PC-3 (cell line): ENCODE results near the gene CPSF4. TPM values are rescaled to one million over a fixed set of nuclear protein-coding genes. Genes with fewer than 3 reads are reported as not detected.

Source experiments
- ATAC-seq: fragments of 200-7000 bp; cut with Tn5 transposase; 2 replicates; pipeline ENCODE4 v1.9.1; 2020; ENCODE audit warnings: mild to moderate bottlenecking, moderate library complexity
- BruUV-seq: library from RNA; stranded (reverse); fragments of 400-500 nt; replicated peaks from 2 replicates; lab custom pipeline; 2021; lab: Mats Ljungman, UMichigan
- CTCF ChIA-PET: fragments of 300-600 bp; sonication (Branson Sonifier 250); formaldehyde crosslinking; loops from one replicate; lab custom pipeline; 2022; ENCODE audit warnings: antibody characterized with exemption; lab: Charles Lee
- POLR2A ChIA-PET: fragments of 300-600 bp; sonication (Branson Sonifier 250); formaldehyde crosslinking; loops from one replicate; lab custom pipeline; 2022; ENCODE audit warnings: antibody characterized with exemption; ENCODE audit not compliant: unreplicated experiment; lab: Charles Lee
- DNase-seq: peaks from one replicate; pipeline ENCODE4 v3.0.0-alpha.2; 2015
- H2AFZ ChIP-seq: fragments of 300-600 bp; sonication (generic); 2 replicates; pipeline ENCODE4 v1.6.0; 2016; ENCODE audit warnings: antibody characterized with exemption, low read length
- H3F3A ChIP-seq: fragments of 300-600 bp; sonication (generic); one replicate; pipeline ENCODE4 v1.6.0; 2017; ENCODE audit warnings: antibody characterized with exemption, low read length, control low read depth, mild to moderate bottlenecking; ENCODE audit not compliant: unreplicated experiment
- H3K27ac ChIP-seq: fragments of 300-600 bp; sonication (generic); 2 replicates; pipeline ENCODE4 v1.5.1; 2016; ENCODE audit warnings: mild to moderate bottlenecking, low read length
- H3K27me3 ChIP-seq: fragments of 300-600 bp; sonication (generic); 2 replicates; pipeline ENCODE4 v1.6.1; 2016; ENCODE audit warnings: low read length, mixed read lengths
- H3K36me3 ChIP-seq: fragments of 300-600 bp; sonication (generic); 2 replicates; pipeline ENCODE4 v1.6.1; 2016; ENCODE audit warnings: low read depth, mixed run types, low read length, mixed read lengths
- H3K4me1 ChIP-seq: fragments of 300-600 bp; sonication (generic); 2 replicates; pipeline ENCODE4 v1.5.1; 2016; ENCODE audit warnings: low read length; ENCODE audit not compliant: insufficient read depth
- H3K4me2 ChIP-seq: fragments of 300-600 bp; sonication (generic); 2 replicates; pipeline ENCODE4 v1.6.0; 2016; ENCODE audit warnings: low read length
- H3K4me3 ChIP-seq: fragments of 300-600 bp; sonication (generic); 2 replicates; pipeline ENCODE4 v1.5.1; 2016; ENCODE audit warnings: mild to moderate bottlenecking, low read length, mixed read lengths
- H3K79me2 ChIP-seq: fragments of 300-600 bp; sonication (generic); 2 replicates; pipeline ENCODE4 v1.6.1; 2017; ENCODE audit warnings: low read length, mixed read lengths
- H3K9ac ChIP-seq: fragments of 300-600 bp; sonication (generic); 2 replicates; pipeline ENCODE4 v1.6.0; 2016; ENCODE audit warnings: mild to moderate bottlenecking, low read length
- H3K9me2 ChIP-seq: fragments of 300-600 bp; sonication (generic); replicated peaks from 2 replicates; pipeline ENCODE4 v1.6.1; 2016; ENCODE audit warnings: mixed run types, low read length, mixed read lengths
- H3K9me3 ChIP-seq: fragments of 300-600 bp; sonication (generic); 2 replicates; pipeline ENCODE4 v1.6.1; 2016; ENCODE audit warnings: low read length, mixed read lengths
- H4K20me1 ChIP-seq: fragments of 300-600 bp; sonication (generic); 2 replicates; pipeline ENCODE4 v1.6.1; 2016; ENCODE audit warnings: low read length, mixed read lengths
- CTCF ChIP-seq: fragments of 300-600 bp; sonication (generic); conservative IDR thresholded peaks from 2 replicates; pipeline ENCODE4 v1.5.1; 2017; ENCODE audit warnings: antibody characterized with exemption, low read depth, mild to moderate bottlenecking, low read length
- EZH2 ChIP-seq: fragments of 300-600 bp; sonication (generic); IDR thresholded peaks from one replicate; pipeline ENCODE4 v1.6.1; 2017; ENCODE audit warnings: antibody characterized with exemption, mild to moderate bottlenecking, low read length; ENCODE audit not compliant: unreplicated experiment
- EZH2phosphoT487 ChIP-seq: fragments of 300-600 bp; sonication (generic); IDR thresholded peaks from 2 replicates; pipeline ENCODE4 v1.6.1; 2018; ENCODE audit warnings: mild to moderate bottlenecking, antibody characterized with exemption, low read length, borderline replicate concordance
- intact Hi-C: fragments of 100-400 bp; cut with micrococcal nuclease; formaldehyde crosslinking; loops from 2 replicates; pipeline ENCODE4 v1.9.0; 2023
- total RNA-seq: library from RNA; depleted of rRNA; stranded (reverse); fragments of >200 nt; gene quantifications from 2 replicates; pipeline ENCODE4 v1.2.3, GENCODE V29; 2014

CPSF4 gene
- total RNA-seq, 1 experiment from 2014 or later: 65.3 TPM

GRCh38 chr7:99452541-99452940, 13.8 kb downstream of the CPSF4 start:
- peaks cover under 1% of the 10 kb centered on the region; the same call in 1 of the 2 replicates for H4K20me1 ChIP-seq
- no peak for ATAC-seq

GRCh38 chr7:99453105-99453504, 14.4 kb downstream of the CPSF4 start:
- Histone ChIP-seq H2AFZ (no peak overlapping the region), H3K27me3 (no peaks in the 10 kb centered on the region), H3K4me1 (no peaks in the 10 kb centered on the region), H3K9me2 (no peaks in the 10 kb centered on the region), H3K79me2 (peaks cover 2% of the 10 kb centered on the region; the same call in 1 of the 2 replicates), H3K27ac (no peak overlapping the region), H4K20me1 (peaks cover 2% of the 10 kb centered on the region; the same call in 1 of the 2 replicates), H3F3A (peaks cover 6% of the 10 kb centered on the region), H3K4me3 (no peak overlapping the region), H3K4me2 (no peak overlapping the region), H3K36me3 (peaks cover 32% of the 10 kb centered on the region), H3K9me3 (no peaks in the 10 kb centered on the region), H3K9ac (no peak overlapping the region)
- no peak for ATAC-seq
- DNase-seq: no peak
- BruUV-seq: no TSS peak
- CTCF ChIA-PET: no interaction called here
- POLR2A ChIA-PET: no interaction called here
- intact Hi-C loops: no loop called here
- TF ChIP-seq CTCF: no peak

More at GRCh38 chr7:99452541-99452940, 13.8 kb downstream of the CPSF4 start:
- H3K27me3 ChIP-seq: no peaks in the 10 kb centered on the region
- ChIA-PET CTCF (no interaction called here), POLR2A (no interaction called here)
- no peak overlapping the region for H2AFZ ChIP-seq
- no peak overlapping the region for H3K9ac ChIP-seq
- no peak for DNase-seq
- no TSS peak for BruUV-seq
- H3K9me3 ChIP-seq: no peaks in the 10 kb centered on the region
- H3K4me2 ChIP-seq: no peak overlapping the region
- no peaks in the 10 kb centered on the region for H3K79me2 ChIP-seq
- H3K27ac ChIP-seq: no peak overlapping the region
- H3K36me3 ChIP-seq: peaks cover 27% of the 10 kb centered on the region
- H3K4me1 ChIP-seq: no peaks in the 10 kb centered on the region
- H3F3A ChIP-seq: peaks cover 6% of the 10 kb centered on the region
- H3K9me2 ChIP-seq: no peaks in the 10 kb centered on the region
- intact Hi-C loops: no loop called here
- TF ChIP-seq CTCF (no peak), EZH2phosphoT487 (no peak), EZH2 (no peak)
- no peak overlapping the region for H3K4me3 ChIP-seq

- Histone ChIP-seq H3K27ac (no peak overlapping the region), H3K36me3 (peaks cover 48% of the 10 kb centered on the region), H3K4me1 (no peaks in the 10 kb centered on the region), H3K9me2 (no peaks in the 10 kb centered on the region), H4K20me1 (peaks cover 28% of the 10 kb centered on the region), H3K27me3 (no peaks in the 10 kb centered on the region), H3K9me3 (no peaks in the 10 kb centered on the region), H3K4me2 (no peak overlapping the region), H3F3A (peaks cover 6% of the 10 kb centered on the region), H3K4me3 (no peak overlapping the region), H3K79me2 (peaks cover 30% of the 10 kb centered on the region), H2AFZ (no peak overlapping the region), H3K9ac (no peak overlapping the region)
- TF ChIP-seq CTCF: no peak
- no peak for TF ChIP-seq EZH2phosphoT487
- TF ChIP-seq EZH2: no peak
- ChIA-PET CTCF (no interaction called here), POLR2A (interaction anchor here (0.6 kb wide), 1 partner anchor 20 kb away, joined by 6 read pairs; no protein-coding TSS in a partner anchor)
- intact Hi-C loops: no loop called here
- BruUV-seq: TSS peak; percentile 5
- no peak for DNase-seq
- no peak for ATAC-seq
These were observed 17.1 kb downstream of the CPSF4 start for GRCh38 chr7:99455874-99456273.
